HG03095 (cell line): ENCODE data around the gene TENT4A.

ENCODE experiments used
- ATAC-seq: cut with Tn5 transposase; IDR thresholded peaks from one replicate; pipeline ENCODE4 v1.9.1; 2021; ENCODE audit warnings: moderate library complexity; ENCODE audit not compliant: unreplicated experiment

The TENT4A gene

DNA sequence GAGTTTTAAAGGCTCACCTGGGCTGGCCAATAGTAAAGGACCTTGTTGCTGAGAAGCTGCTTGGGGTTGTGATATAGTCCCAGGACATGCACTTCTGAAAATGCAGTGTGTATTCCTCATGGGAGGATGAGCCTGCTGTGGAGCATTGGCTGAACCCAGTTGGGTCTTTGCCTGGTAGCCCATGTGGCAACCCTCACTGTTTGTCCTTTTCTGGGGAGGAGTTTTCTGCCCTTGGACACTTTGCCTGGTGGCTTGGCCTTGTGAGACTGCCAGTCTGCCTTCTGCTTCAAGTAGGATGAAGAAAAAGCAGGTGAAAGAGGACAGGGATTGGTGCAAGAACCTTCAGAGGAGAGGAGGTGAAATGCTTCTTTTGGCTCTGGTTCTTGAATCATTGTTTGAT, 4.0 kb downstream of the TENT4A start:
- no peak for ATAC-seq

DNA sequence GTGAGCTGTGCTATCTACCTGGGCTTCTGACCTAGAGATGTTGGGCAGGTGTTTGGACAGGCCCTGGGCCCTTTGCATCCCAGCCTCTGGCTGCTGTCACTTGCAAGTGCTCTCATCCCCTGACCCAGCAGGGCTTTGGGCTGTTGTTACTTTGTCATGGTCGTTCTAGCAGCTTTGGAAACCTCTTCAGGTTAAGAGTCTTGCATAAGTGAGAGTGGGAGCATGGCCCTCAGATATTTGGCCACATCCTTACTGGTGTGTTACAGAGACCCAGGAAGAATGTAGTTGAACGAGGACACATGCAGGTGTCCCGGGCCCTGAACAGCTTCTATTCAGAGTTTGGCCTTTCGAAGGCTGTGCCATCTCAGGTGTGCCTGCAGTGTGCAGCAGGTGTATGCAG, 4.5 kb downstream of the TENT4A start:
- no peak for ATAC-seq

- peak; percentile 22 for ATAC-seq
Measured at GRCh38 chr5:6718161-6718681, 5.0 kb downstream of the TENT4A start.

DNA sequence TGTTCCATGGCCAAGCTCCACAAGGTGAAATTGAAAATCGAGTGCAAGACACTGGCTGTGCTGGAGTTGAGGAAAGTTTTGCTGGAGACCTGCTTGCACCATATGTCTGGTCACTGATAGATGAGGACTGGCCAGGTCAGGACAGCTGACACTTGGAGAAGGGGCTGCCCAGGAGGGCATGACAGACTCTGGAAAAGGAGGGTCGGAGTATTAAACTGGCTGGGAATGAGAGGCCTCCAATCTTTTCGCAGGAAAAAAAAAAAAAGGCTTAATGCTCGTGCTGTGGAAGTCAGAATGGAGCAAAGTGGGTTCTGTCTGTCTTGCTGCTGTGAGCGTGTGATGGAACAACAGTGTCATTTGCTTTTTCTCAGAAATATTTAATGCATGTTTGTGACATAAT, 5.5 kb downstream of the TENT4A start:
- no peak for ATAC-seq

DNA sequence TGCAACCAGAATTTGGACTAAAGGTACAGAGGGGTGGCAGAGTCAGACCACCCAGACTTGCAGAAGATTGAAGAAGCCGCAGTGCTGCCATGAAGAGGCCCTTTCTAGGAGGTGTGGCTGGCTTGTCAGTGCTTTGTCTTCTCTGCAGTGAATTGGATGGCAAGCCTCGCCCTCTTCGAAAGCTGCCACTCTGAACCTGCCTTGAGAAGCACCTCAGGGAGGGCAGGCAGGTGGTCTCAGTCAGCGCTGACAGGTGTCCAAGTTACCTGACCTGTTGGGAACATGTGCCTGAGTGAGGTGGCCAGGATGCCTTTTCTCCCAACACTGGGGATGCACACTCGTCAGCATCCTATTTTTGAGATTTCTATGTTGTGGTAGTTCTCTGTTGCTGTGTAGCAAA, 6.2 kb downstream of the TENT4A start:
- ATAC-seq, result no peak

- no peak for ATAC-seq
Measured at GRCh38 chr5:6719896-6720560, 6.8 kb downstream of the TENT4A start.

DNA sequence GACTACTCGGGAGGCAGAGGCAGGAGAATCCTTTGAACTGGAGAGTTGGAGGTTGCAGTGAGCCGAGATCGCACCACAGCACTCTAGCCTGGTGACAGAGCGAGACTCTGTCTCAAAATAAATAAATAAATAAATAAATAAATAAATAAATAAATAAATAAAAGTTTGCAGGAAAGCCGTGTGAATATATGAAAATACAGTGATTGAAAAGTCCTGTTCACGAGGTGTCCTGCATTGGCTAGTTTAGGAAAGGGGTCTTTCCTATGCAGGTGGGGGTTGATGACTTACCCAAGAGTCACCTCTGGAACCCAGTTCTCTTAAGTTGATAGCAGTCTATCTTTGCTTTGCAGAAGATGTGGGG, 7.3 kb downstream of the TENT4A start:
- no peak for ATAC-seq

DNA sequence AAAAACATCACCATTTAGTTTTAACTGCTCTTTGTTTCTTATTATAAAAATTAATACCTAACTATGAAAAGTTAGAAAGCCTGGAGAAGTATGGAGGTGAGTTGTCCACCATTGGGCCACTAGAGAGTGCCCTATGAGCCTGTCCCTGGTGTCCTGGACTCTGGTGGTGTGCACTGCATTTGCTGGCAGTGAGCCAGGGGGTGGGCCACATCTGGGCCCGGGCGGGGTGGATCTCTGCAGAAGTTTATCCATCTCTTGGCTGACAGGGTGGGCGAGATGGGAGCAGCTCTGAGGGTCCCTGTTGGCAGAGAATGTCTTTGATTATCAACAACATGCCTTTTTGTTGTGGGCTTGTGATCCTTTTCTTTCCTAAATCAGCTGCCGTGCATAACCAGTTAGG, 8.2 kb downstream of the TENT4A start:
- ATAC-seq, result no peak

DNA sequence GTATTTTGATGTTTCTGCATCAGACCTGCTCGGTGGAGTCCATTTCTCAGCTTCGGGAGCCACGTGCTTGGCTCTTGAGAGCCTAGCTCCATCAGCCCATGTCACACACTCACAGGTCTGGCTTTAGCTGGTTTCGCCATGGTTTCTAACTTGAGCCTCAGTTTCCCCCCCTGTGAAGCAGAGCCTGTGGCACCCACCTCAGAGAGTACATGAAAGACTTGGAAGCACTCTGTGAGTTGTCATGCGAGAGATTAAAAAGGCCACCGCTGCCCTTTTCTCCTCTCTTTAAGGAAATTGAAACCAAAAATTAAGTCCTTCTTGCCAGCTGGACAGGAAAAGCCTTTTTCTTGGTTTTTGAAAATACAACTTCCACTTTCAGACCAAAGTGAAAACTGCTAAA, 8.8 kb downstream of the TENT4A start:
- ATAC-seq, result peak; percentile 47

DNA sequence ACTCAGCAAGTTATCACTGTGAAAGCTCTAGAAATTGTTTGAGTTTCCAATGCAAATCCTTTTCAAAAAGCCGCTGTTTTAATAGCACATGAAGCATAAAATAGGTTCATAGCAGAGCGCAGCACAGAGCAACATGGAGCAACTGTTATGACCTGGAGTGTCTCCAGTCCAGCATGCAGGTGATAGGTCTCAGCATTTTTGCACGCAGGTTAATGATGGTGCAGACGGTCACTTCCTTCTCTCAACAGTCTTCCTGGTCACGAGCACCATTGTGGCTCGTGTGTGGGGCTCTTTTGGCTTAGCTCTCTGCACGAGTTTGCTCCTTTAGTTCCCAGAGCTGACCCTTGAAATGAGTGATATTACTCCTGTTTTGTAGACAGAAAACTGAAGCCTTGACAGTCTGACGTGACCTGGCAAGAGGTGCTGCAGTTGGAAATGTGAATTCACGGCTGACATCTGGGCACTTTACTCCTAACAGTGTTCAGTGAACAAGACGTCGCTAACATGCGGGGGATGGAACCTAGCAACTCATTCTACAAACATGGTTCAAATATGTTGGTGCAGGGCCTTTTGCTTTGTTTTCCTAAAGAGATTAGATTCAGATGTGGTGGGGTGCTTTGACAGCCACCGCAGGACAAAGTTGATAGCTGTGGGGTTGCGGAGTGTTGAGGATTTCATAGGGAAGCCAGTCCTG, 10.0 kb downstream of the TENT4A start:
- no peak for ATAC-seq

- no peak for ATAC-seq
Measured at GRCh38 chr5:6723816-6724300, 10.6 kb downstream of the TENT4A start.

DNA sequence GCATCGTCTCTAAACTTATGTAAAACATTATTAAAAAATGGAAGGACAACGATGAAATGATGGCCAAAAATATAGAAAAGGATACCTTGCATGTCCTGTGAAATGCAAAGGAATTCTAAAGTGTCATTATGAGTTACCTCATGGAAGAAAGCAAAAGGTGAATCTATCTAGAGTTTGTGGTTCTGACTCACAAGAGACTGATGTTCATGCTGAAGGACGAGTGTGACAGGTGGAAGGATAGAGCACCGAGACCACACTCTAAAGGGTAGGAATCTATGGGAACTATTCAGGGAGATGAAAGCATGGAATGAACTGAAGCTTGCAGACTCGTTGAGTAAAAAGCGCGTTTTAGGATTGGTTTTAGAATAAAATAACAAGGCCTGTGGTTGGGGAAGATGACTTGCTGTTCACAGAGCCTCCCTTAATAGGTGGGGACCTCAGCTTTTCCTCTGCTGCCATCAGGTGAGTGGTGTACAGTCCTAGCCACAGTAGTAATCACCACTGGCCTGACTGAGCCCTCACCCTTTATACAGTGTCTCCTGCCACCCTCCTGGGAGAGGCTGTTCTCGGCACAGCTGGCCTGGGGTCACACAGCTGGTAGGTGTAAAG, 11.2 kb downstream of the TENT4A start:
- no peak for ATAC-seq

DNA sequence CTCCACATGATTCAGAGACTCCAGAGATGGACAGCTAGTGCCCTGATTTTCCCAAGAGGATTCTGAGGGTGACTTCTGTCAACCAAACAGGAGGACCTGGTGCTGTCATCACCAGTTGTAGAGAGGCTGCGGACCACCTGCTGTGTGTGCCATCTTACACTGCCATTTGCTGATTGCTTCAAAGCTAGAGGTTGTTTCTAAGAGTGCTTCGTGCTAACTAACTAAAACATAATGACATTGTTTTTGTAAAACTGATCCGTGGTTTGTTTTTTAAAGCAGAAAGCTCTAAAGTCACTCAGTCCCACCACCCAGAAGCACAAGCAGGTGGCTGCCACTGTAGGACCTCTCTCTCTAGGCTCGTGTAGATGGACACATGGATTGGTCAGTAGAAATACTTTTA, 12.2 kb downstream of the TENT4A start:
- ATAC-seq, result no peak

DNA sequence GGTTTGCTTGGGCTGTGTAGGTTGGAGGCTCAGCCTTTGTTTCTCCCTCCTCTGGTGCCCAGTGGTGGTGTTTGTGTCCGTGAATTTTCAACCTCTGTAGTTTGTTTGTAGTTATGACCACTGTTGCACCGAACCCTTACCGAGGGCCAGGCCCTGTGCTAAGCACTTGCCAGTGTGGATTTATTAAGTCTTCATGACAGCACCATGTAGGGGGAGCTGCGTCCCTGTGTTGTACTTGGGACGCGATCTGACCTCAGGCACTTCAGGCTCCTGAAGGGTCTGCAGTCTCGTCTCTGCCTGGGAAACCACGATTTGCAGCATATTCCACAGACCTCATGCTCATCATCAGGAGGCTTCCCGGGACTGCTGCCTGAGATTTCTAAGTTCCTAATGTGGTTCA, 12.8 kb downstream of the TENT4A start:
- ATAC-seq, result no peak

DNA sequence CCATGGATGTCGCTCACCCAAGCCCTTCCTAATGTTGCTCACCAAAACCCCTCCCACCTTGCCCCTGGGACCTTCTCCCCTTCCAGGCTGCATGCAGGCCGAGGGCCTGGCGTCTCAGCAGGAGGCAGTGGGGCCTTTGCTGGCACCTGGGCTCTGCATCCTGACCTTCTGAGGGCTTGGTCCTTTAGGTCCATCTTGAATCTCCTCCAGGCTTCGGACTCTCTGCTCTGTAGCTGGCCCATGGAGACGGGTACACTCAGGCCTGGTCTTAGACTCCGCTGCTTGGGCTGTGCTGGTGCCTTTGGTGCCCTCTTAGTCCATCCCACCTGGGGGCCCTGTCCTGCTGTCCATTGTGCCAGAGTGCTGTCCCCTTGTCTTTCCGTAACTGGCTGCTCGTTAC, 14.0 kb downstream of the TENT4A start:
- ATAC-seq, result no peak

GRCh38 chr5:6728011-6728794, 15.0 kb downstream of the TENT4A start:
- ATAC-seq, result peak; percentile 82

DNA sequence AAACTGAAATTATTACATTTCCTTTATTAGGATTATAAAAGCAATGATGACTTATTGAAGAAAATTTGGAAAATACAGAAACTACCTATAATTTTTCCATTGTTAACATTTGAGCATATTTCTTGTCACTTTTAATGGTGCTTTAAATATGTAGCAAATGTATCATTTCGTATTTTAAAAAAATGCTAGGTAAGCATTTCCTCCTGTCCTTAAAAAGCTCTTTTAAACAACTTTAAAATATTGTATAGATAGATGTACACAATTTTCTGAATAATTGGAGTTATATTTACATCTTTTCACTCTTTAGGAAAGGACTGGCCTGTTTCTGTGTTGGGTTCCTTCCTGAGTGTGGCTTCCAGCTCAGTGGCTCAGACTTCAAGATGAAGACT, 15.6 kb downstream of the TENT4A start:
- ATAC-seq, result no peak

DNA sequence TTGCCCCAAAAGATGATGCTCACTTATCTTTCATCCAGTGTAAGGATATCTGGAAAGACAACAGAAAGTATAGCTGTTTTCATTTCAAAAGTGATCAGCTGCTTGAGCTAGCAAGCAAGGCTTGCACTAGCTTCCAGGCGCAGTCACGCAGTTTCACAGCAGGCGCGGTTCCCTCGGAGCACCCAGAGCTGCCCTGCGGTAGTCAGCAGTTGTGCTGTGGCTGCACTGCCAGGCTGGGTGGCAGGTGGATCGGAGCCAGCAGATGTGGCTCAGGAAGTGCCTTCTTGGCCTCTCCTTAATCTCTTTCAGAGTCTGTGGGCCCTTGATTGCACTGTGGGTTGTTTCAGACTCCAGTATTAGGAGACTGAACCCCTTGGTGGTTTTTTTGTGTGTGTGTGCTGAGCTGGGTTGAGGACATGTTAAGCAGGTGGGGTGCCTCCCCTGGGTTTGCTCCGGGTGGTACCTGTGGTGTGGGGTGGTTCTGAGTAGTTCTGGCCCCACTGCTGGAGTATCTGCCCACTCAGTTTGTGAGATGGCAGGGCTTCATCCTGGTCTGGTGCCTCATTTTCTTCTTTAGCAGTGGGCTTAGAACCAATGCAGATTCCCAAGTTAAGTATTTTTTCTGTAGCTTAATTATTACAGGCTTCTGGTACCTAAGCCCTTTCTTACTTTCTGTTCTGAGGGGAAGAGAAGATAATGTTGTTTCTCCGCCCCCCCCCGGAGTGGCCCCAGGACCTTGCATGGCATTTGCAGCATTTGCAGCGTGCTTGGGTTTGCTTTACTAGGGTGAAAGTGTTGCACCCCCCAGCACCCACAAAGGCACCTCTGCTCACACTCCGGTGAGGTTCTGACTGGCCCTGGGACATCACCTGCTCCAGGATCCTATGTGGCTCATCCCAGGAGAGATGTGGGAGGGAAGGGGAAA, 16.4 kb downstream of the TENT4A start:
- ATAC-seq, result no peak

DNA sequence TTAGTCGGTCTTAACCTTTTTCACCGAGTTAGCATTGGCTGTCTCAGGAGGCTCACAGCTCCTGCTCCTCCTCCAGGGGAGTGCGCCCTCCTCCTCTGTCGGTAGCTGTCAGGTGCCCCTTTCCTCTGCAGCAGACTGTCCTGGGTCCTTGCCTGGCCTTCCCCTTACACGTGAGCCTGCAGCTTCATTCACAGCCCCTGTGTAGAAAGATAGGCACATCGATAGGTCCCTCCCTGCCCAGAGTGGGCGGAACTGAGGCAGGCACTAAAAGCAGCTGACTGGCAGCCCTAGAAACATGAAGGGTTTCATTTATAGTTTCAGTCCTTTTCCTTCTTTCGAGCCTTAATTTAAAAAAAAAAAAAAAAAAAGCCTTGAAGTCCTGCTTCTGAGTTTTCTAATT, 17.2 kb downstream of the TENT4A start:
- peak; percentile 27 for ATAC-seq

DNA sequence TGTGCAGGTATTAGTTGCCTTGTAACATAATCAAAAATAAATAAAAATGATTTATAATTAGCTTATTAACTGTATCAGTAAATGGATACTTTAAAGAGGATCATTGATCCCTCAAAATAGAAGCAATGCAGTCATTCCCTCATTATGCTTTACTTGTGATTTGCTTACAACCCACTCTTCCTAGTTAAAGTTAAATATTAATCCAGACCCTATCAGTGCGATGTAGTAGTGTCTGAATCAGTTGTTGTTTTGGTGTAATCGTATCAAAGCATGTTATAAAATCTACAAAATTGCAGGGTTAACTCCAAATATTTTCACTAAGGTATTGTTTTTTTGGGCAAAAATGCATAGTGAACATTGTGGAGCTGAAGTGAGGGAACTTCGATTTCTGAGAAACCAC, 17.6 kb downstream of the TENT4A start:
- no peak for ATAC-seq
